Endodermal cell (in vitro differentiated cells): ENCODE results near the gene EMX2. TPM values are rescaled to one million over a fixed set of nuclear protein-coding genes. Genes with fewer than 3 reads are reported as not detected.

Experiments used
- DNase-seq: peaks from one replicate; pipeline ENCODE4 v3.0.0-alpha.2; 2017
- H3K27ac ChIP-seq: 2 replicates; pipeline ENCODE4 v1.5.1; 2013; ENCODE audit warnings: mild to moderate bottlenecking, low read depth, low read length, moderate library complexity
- H3K27me3 ChIP-seq: 2 replicates; pipeline ENCODE4 v1.6.1; 2013; ENCODE audit warnings: mild to moderate bottlenecking, low read length, moderate library complexity; ENCODE audit not compliant: insufficient read depth, control insufficient read depth, poor library complexity, severe bottlenecking
- H3K36me3 ChIP-seq: 2 replicates; pipeline ENCODE4 v1.7.0; 2013; ENCODE audit warnings: mild to moderate bottlenecking, low read length, moderate library complexity; ENCODE audit not compliant: control insufficient read depth, insufficient read depth
- H3K4me1 ChIP-seq: one replicate; pipeline ENCODE4 v1.7.0; 2013; ENCODE audit warnings: low read length; ENCODE audit not compliant: control insufficient read depth, insufficient read depth
- H3K4me3 ChIP-seq: 2 replicates; pipeline ENCODE4 v1.5.1; 2013; ENCODE audit warnings: mild to moderate bottlenecking, low read length, moderate library complexity
- H3K9ac ChIP-seq: 2 replicates; pipeline ENCODE4 v1.6.1; 2013; ENCODE audit warnings: mild to moderate bottlenecking, low read length, moderate library complexity; ENCODE audit not compliant: poor library complexity, severe bottlenecking; ENCODE audit errors: extremely low read depth
- H3K9me3 ChIP-seq: 2 replicates; pipeline ENCODE4 v1.6.1; 2013; ENCODE audit warnings: mild to moderate bottlenecking, low read length, moderate library complexity; ENCODE audit not compliant: control insufficient read depth
- H3K27ac Mint-ChIP-seq: 2 replicates; pipeline ENCODE4 v1.8.0; 2020; ENCODE audit warnings: mixed read lengths
- H3K27me3 Mint-ChIP-seq: 2 replicates; pipeline ENCODE4 v1.8.0; 2021; ENCODE audit warnings: mild to moderate bottlenecking, mixed read lengths; ENCODE audit not compliant: insufficient read depth
- H3K36me3 Mint-ChIP-seq: 2 replicates; pipeline ENCODE4 v1.8.0; 2020; ENCODE audit warnings: low read depth, mixed read lengths
- H3K4me1 Mint-ChIP-seq: 2 replicates; pipeline ENCODE4 v1.8.0; 2020; ENCODE audit warnings: mixed read lengths
- H3K4me3 Mint-ChIP-seq: 2 replicates; pipeline ENCODE4 v1.8.0; 2020; ENCODE audit warnings: mild to moderate bottlenecking, moderate library complexity, mixed read lengths
- H3K9me3 Mint-ChIP-seq: 2 replicates; pipeline ENCODE4 v1.8.0; 2020; ENCODE audit warnings: mild to moderate bottlenecking, mixed read lengths
- CTCF ChIP-seq: fragments of 200-600 bp; sonication (generic); conservative IDR thresholded peaks from 2 replicates; pipeline ENCODE4 v1.5.0; 2021; ENCODE audit warnings: antibody characterized with exemption, mild to moderate bottlenecking
- WGBS, 2 experiments: methylation state at CpG; one replicate each; pipeline versions ENCODE4 v1.1.5 to v1.1.7; 2013; ENCODE audit warnings: missing lambda C conversion rate in 2 of 2, mixed read lengths in 1 of 2; ENCODE audit not compliant: insufficient coverage in 1 of 2, insufficient read length in 1 of 2; 5-methylcytosine and 5-hydroxymethylcytosine counted together
- total RNA-seq, 2 donors: library from RNA; stranded (reverse); fragmentation: NEBNext Ultra II Directional in 1 of 2; extraction: Animal tissue kit (Norgen Biotek cat#: 25700) in 1 of 2; gene quantifications; 2 replicates in 1 of 2; 3 replicates in 1 of 2; pipeline ENCODE4 v1.2.1, GENCODE V29; 2021

The EMX2 gene
- total RNA-seq, 2 donors from 2014 or later = 0.18 TPM; not detected in 1

GRCh38 chr10:117596706-117597105 is 54.2 kb downstream of the EMX2 start:
- Histone ChIP-seq H3K27me3 (no peaks in the 10 kb centered on the region), H3K36me3 (no peaks in the 10 kb centered on the region), H3K9me3 (no peaks in the 10 kb centered on the region), H3K27ac (no peak overlapping the region), H3K4me1 (no peaks in the 10 kb centered on the region), H3K4me3 (no peak overlapping the region), H3K9ac (no peak overlapping the region)
- no peak for TF ChIP-seq CTCF
- Mint-ChIP-seq H3K27ac (no peak overlapping the region), H3K27me3 (peaks cover 13% of the 10 kb centered on the region), H3K9me3 (no peaks in the 10 kb centered on the region), H3K4me1 (peaks cover 5% of the 10 kb centered on the region), H3K4me3 (no peak overlapping the region), H3K36me3 (no peaks in the 10 kb centered on the region)
- DNase-seq = no peak
- 88 to 94% methylated on average over 4 to 6 of the region's 6 CpGs for WGBS, 2 experiments

- Mint-ChIP-seq H3K27ac (no peak overlapping the region), H3K4me3 (no peak overlapping the region), H3K9me3 (no peaks in the 10 kb centered on the region), H3K36me3 (no peaks in the 10 kb centered on the region), H3K27me3 (peaks cover 18% of the 10 kb centered on the region), H3K4me1 (peaks cover 5% of the 10 kb centered on the region)
- no peak for TF ChIP-seq CTCF
- Histone ChIP-seq H3K4me1 (no peaks in the 10 kb centered on the region), H3K4me3 (no peak overlapping the region), H3K36me3 (no peaks in the 10 kb centered on the region), H3K27me3 (no peaks in the 10 kb centered on the region), H3K9ac (no peak overlapping the region), H3K9me3 (no peaks in the 10 kb centered on the region), H3K27ac (no peak overlapping the region)
- DNase-seq = no peak
These were observed 54.7 kb downstream of the EMX2 start for GRCh38 chr10:117597216-117597615.

Other genes with a start within 250 kb of the EMX2 start
- 10 to 100 TPM; 53.3 to 60.1 TPM for gene PDZD8, start 167.3 kb upstream of the EMX2 start, total RNA-seq